Measurements from ENCODE around the gene TMEFF1. TPM values are rescaled to one million over a fixed set of nuclear protein-coding genes. Genes with fewer than 3 reads are reported as not detected.

The TMEFF1 gene
- total and polyA plus RNA-seq, 4 donors = 13.1 to 18.0 (median 15.7) TPM

GRCh38 chr9:100555471-100555870 lies 82.5 kb downstream of the TMEFF1 start:
- WGBS (ENCODE audit: insufficient coverage) = no CpG with 5 or more reads among the region's 1 CpG
- DNase-seq (ENCODE audit: low read depth in 4 of 6, low spot score in 6 of 6) = no peak
- H3K27ac ChIP-seq (ENCODE audit: low read depth, low read length) = peak overlapping the region; percentile 38
- H3K27me3 ChIP-seq (ENCODE audit: control insufficient read depth, insufficient read depth, low read length) = no peaks in the 10 kb centered on the region
- no peaks in the 10 kb centered on the region for H3K4me1 ChIP-seq (ENCODE audit: control insufficient read depth, insufficient read depth, low read length)
- H3K36me3 ChIP-seq (ENCODE audit: control insufficient read depth, insufficient read depth, low read length) = peaks cover 4% of the 10 kb centered on the region
- no peak overlapping the region for H3K4me3 ChIP-seq (ENCODE audit: low read depth, low read length)
- H3K9me3 ChIP-seq (ENCODE audit: control insufficient read depth, insufficient read depth, low read length) = no peaks in the 10 kb centered on the region

GRCh38 chr9:100557053-100557452 lies 84.1 kb downstream of the TMEFF1 start:
- H3K27ac ChIP-seq (ENCODE audit: low read depth, low read length) = no peak overlapping the region
- WGBS (ENCODE audit: insufficient coverage) = 92% methylated on average over 3 of the region's 3 CpGs
- no peaks in the 10 kb centered on the region for H3K9me3 ChIP-seq (ENCODE audit: control insufficient read depth, insufficient read depth, low read length)
- peaks cover 4% of the 10 kb centered on the region for H3K36me3 ChIP-seq (ENCODE audit: control insufficient read depth, insufficient read depth, low read length)
- H3K4me3 ChIP-seq (ENCODE audit: low read depth, low read length) = no peak overlapping the region
- no peaks in the 10 kb centered on the region for H3K27me3 ChIP-seq (ENCODE audit: control insufficient read depth, insufficient read depth, low read length)
- no peaks in the 10 kb centered on the region for H3K4me1 ChIP-seq (ENCODE audit: control insufficient read depth, insufficient read depth, low read length)
- no peak for DNase-seq (ENCODE audit: low read depth in 4 of 6, low spot score in 6 of 6)

- no peaks in the 10 kb centered on the region for H3K36me3 ChIP-seq (ENCODE audit: control insufficient read depth, insufficient read depth, low read length)
- 40% methylated on average over 1 of the region's 3 CpGs for WGBS (ENCODE audit: insufficient coverage)
- no peak for DNase-seq (ENCODE audit: low read depth in 4 of 6, low spot score in 6 of 6)
- H3K4me3 ChIP-seq (ENCODE audit: low read depth, low read length) = no peak overlapping the region
- no peaks in the 10 kb centered on the region for H3K27me3 ChIP-seq (ENCODE audit: control insufficient read depth, insufficient read depth, low read length)
- H3K9me3 ChIP-seq (ENCODE audit: control insufficient read depth, insufficient read depth, low read length) = no peaks in the 10 kb centered on the region
- no peak overlapping the region for H3K27ac ChIP-seq (ENCODE audit: low read depth, low read length)
- H3K4me1 ChIP-seq (ENCODE audit: control insufficient read depth, insufficient read depth, low read length) = no peaks in the 10 kb centered on the region
Observed at GRCh38 chr9:100561256-100561655, 88.3 kb downstream of the TMEFF1 start.

- no peak overlapping the region for H3K27ac ChIP-seq (ENCODE audit: low read depth, low read length)
- H3K9me3 ChIP-seq (ENCODE audit: control insufficient read depth, insufficient read depth, low read length) = no peaks in the 10 kb centered on the region
- no peaks in the 10 kb centered on the region for H3K27me3 ChIP-seq (ENCODE audit: control insufficient read depth, insufficient read depth, low read length)
- 40% methylated on average over 1 of the region's 3 CpGs for WGBS (ENCODE audit: insufficient coverage)
- H3K4me3 ChIP-seq (ENCODE audit: low read depth, low read length) = no peak overlapping the region
- H3K36me3 ChIP-seq (ENCODE audit: control insufficient read depth, insufficient read depth, low read length) = no peaks in the 10 kb centered on the region
- no peaks in the 10 kb centered on the region for H3K4me1 ChIP-seq (ENCODE audit: control insufficient read depth, insufficient read depth, low read length)
- DNase-seq (ENCODE audit: low read depth in 4 of 6, low spot score in 6 of 6) = no peak
Observed at GRCh38 chr9:100567856-100568255, 94.9 kb downstream of the TMEFF1 start.

GRCh38 chr9:100573655-100574260 lies 100.8 kb downstream of the TMEFF1 start:
- Histone ChIP-seq H3K36me3 (ENCODE audit: control insufficient read depth, insufficient read depth, low read length) (no peaks in the 10 kb centered on the region), H3K27me3 (ENCODE audit: control insufficient read depth, insufficient read depth, low read length) (no peaks in the 10 kb centered on the region), H3K4me3 (ENCODE audit: low read depth, low read length) (no peak overlapping the region), H3K4me1 (ENCODE audit: control insufficient read depth, insufficient read depth, low read length) (no peaks in the 10 kb centered on the region), H3K9me3 (ENCODE audit: control insufficient read depth, insufficient read depth, low read length) (no peaks in the 10 kb centered on the region), H3K27ac (ENCODE audit: low read depth, low read length) (no peak overlapping the region)
- no peak for DNase-seq (ENCODE audit: low read depth in 4 of 6, low spot score in 6 of 6)
- 100% methylated on average over 1 of the region's 3 CpGs for WGBS (ENCODE audit: insufficient coverage)

GRCh38 chr9:100575006-100575405 lies 102.1 kb downstream of the TMEFF1 start:
- Histone ChIP-seq H3K9me3 (ENCODE audit: control insufficient read depth, insufficient read depth, low read length) (no peaks in the 10 kb centered on the region), H3K4me1 (ENCODE audit: control insufficient read depth, insufficient read depth, low read length) (no peaks in the 10 kb centered on the region), H3K27ac (ENCODE audit: low read depth, low read length) (no peak overlapping the region), H3K36me3 (ENCODE audit: control insufficient read depth, insufficient read depth, low read length) (no peaks in the 10 kb centered on the region), H3K27me3 (ENCODE audit: control insufficient read depth, insufficient read depth, low read length) (no peaks in the 10 kb centered on the region), H3K4me3 (ENCODE audit: low read depth, low read length) (no peak overlapping the region)
- DNase-seq (ENCODE audit: low read depth in 4 of 6, low spot score in 6 of 6) = no peak
- WGBS (ENCODE audit: insufficient coverage) = 93% methylated on average over 2 of the region's 4 CpGs

GRCh38 chr9:100575765-100576386 lies 102.9 kb downstream of the TMEFF1 start:
- H3K27ac ChIP-seq (ENCODE audit: low read depth, low read length) = no peak overlapping the region
- DNase-seq (ENCODE audit: low read depth in 4 of 6, low spot score in 6 of 6) = no peak
- H3K9me3 ChIP-seq (ENCODE audit: control insufficient read depth, insufficient read depth, low read length) = no peaks in the 10 kb centered on the region
- H3K4me1 ChIP-seq (ENCODE audit: control insufficient read depth, insufficient read depth, low read length) = no peaks in the 10 kb centered on the region
- no peak overlapping the region for H3K4me3 ChIP-seq (ENCODE audit: low read depth, low read length)
- H3K36me3 ChIP-seq (ENCODE audit: control insufficient read depth, insufficient read depth, low read length) = no peaks in the 10 kb centered on the region
- H3K27me3 ChIP-seq (ENCODE audit: control insufficient read depth, insufficient read depth, low read length) = no peaks in the 10 kb centered on the region
- 50% methylated on average over 1 of the region's 2 CpGs for WGBS (ENCODE audit: insufficient coverage)

GRCh38 chr9:100577776-100578448 lies 105.0 kb downstream of the TMEFF1 start, which contains the start of gene CAVIN4:
CAVIN4 (plus strand) TSS chr9:100578079; CDS start chr9:100578144, 65 bp downstream.
- DNase-seq (ENCODE audit: low read depth in 4 of 6, low spot score in 6 of 6) = no peak
- Histone ChIP-seq H3K4me3 (ENCODE audit: low read depth, low read length) (no peak within 1 kb of the TSS), H3K36me3 (ENCODE audit: control insufficient read depth, insufficient read depth, low read length) (peaks cover 2% of the 10 kb centered on the region), H3K27ac (ENCODE audit: low read depth, low read length) (no peak within 1 kb of the TSS), H3K27me3 (ENCODE audit: control insufficient read depth, insufficient read depth, low read length) (no peaks in the 10 kb centered on the region), H3K9me3 (ENCODE audit: control insufficient read depth, insufficient read depth, low read length) (no peaks in the 10 kb centered on the region), H3K4me1 (ENCODE audit: control insufficient read depth, insufficient read depth, low read length) (no peaks in the 10 kb centered on the region)
- 94% methylated on average over 7 of the region's 10 CpGs for WGBS (ENCODE audit: insufficient coverage)

- H3K27ac ChIP-seq (ENCODE audit: low read depth, low read length) = no peak overlapping the region
- no peaks in the 10 kb centered on the region for H3K9me3 ChIP-seq (ENCODE audit: control insufficient read depth, insufficient read depth, low read length)
- no peaks in the 10 kb centered on the region for H3K27me3 ChIP-seq (ENCODE audit: control insufficient read depth, insufficient read depth, low read length)
- WGBS (ENCODE audit: insufficient coverage) = no CpG with 5 or more reads among the region's 1 CpG
- no peaks in the 10 kb centered on the region for H3K4me1 ChIP-seq (ENCODE audit: control insufficient read depth, insufficient read depth, low read length)
- H3K4me3 ChIP-seq (ENCODE audit: low read depth, low read length) = no peak overlapping the region
- peaks cover 2% of the 10 kb centered on the region for H3K36me3 ChIP-seq (ENCODE audit: control insufficient read depth, insufficient read depth, low read length)
- no peak for DNase-seq (ENCODE audit: low read depth in 4 of 6, low spot score in 6 of 6)
Observed at GRCh38 chr9:100578610-100579009, 105.7 kb downstream of the TMEFF1 start.

GRCh38 chr9:100579665-100580064 lies 106.7 kb downstream of the TMEFF1 start:
- no CpG with 5 or more reads among the region's 2 CpGs for WGBS (ENCODE audit: insufficient coverage)
- Histone ChIP-seq H3K36me3 (ENCODE audit: control insufficient read depth, insufficient read depth, low read length) (peaks cover 2% of the 10 kb centered on the region), H3K27ac (ENCODE audit: low read depth, low read length) (no peak overlapping the region), H3K27me3 (ENCODE audit: control insufficient read depth, insufficient read depth, low read length) (no peaks in the 10 kb centered on the region), H3K4me1 (ENCODE audit: control insufficient read depth, insufficient read depth, low read length) (no peaks in the 10 kb centered on the region), H3K9me3 (ENCODE audit: control insufficient read depth, insufficient read depth, low read length) (no peaks in the 10 kb centered on the region), H3K4me3 (ENCODE audit: low read depth, low read length) (no peak overlapping the region)
- no peak for DNase-seq (ENCODE audit: low read depth in 4 of 6, low spot score in 6 of 6)

Data from spinal cord (tissue), 10 donors.